GM13976 (cell line): Measurements from ENCODE around the gene ENTPD5.
"Not testable (repeated sequence)": the region's sequence is repeated elsewhere in the genome, so short reads cannot be mapped to it uniquely, and the experiment has no call there.

ENCODE experiments used
- DNase-seq: peaks from one replicate; pipeline ENCODE4 v3.0.0; 2012; ENCODE audit warnings: low spot score
- in situ Hi-C: fragments of 300-500 bp; cut with MboI; formaldehyde crosslinking; loops from one replicate; pipeline ENCODE4 v1.12.0; 2022; ENCODE audit warnings: low sequenced_read_pairs, mixed read lengths, inconsistent platforms; ENCODE audit not compliant: unreplicated experiment
- TF ChIP-seq, protein P1 (sequence below): IDR thresholded peaks from 2 replicates; pipeline ENCODE4 v1.5.1; 2012; ENCODE audit warnings: borderline replicate concordance, mild to moderate bottlenecking; ENCODE audit not compliant: insufficient read depth; ENCODE audit errors: extremely low read depth, missing control alignments, control extremely low read depth

ENTPD5 gene

DNA sequence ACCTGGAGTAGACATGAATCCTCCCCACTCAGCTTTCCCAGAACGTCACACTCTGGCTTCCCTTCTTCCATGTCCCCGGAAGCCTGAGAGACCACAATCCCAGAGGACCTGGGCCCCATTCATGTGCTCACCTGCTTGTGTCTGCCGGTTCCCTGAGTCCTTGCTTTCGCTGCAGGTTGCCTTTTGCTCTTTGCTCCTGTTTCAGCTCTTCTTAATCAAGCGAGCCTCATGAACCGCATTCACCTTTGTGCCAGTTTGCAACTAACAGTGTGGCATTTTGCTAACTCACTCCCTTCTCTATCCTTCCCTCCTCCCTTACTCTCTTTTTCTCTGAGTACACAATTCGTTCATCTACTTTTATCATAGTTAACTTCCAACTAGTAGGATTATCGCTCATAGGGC, 23.1 kb downstream of the ENTPD5 start:
- in situ Hi-C loops: no loop called here
- TF ChIP-seq, protein P1, sequence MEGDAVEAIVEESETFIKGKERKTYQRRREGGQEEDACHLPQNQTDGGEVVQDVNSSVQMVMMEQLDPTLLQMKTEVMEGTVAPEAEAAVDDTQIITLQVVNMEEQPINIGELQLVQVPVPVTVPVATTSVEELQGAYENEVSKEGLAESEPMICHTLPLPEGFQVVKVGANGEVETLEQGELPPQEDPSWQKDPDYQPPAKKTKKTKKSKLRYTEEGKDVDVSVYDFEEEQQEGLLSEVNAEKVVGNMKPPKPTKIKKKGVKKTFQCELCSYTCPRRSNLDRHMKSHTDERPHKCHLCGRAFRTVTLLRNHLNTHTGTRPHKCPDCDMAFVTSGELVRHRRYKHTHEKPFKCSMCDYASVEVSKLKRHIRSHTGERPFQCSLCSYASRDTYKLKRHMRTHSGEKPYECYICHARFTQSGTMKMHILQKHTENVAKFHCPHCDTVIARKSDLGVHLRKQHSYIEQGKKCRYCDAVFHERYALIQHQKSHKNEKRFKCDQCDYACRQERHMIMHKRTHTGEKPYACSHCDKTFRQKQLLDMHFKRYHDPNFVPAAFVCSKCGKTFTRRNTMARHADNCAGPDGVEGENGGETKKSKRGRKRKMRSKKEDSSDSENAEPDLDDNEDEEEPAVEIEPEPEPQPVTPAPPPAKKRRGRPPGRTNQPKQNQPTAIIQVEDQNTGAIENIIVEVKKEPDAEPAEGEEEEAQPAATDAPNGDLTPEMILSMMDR: no peak

DNA sequence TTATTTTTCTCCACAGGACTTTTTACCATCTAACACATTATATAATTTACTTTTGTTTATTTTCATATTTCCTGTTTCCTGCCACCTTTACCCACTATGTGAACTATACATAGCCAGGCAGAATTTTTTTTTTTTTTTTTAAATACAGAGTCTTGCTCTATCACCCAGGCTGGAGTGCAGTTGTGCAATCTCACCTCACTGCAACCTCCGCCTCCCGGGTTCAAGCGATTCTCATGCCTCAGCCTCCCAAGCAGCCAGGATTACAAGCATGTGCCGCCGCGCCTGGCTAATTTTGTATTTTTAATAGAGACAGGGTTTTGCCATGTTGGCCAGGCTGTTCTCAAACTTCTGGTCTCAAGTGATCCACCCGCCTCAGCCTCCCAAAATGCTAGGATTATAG, 24.2 kb downstream of the ENTPD5 start:
- in situ Hi-C loops, DNase-seq: not testable (repeated sequence)

More for the DNA sequence above, 23.1 kb downstream of the ENTPD5 start:
- DNase-seq: no peak

DNA sequence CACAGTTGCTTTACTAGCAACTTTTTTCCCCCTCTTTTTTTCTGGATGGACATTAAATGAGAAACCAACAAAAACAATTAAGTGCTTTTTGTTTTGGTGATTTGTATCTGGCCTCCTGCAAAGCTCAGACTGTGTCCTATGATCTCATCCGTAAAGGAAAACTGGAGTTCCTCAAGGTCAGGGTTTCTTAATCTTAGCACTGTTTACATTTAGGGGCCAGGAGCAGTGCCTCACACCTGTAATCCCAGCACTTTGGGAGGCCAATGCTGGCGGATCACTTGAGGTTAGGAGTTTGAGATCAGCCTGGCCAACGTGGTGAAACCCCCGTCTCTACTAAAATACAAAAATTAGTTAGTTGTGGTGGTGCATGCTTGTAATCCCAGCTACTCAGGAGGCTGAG, 28.0 kb downstream of the ENTPD5 start:
- TF ChIP-seq, protein P1: no peak
- DNase-seq: no peak
- in situ Hi-C loops: no loop called here

DNA sequence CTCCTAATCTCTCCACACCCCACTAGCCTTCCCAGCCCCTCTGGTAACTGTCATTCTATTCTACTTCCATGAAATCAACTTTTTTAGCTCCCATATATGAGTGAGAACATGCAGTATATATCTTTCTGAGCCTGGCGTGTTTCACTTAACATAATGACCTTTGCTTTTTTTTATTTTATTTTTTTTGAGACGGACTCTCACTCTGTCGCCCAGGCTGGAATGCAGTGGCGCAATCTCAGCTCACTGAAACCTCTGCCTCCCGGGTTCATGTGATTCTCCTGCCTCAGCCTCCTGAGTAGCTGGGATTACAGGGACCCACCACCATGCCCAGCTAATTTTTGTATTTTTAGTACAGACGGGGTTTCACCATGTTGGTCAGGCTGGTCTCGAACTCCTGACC, 30.4 kb downstream of the ENTPD5 start:
- in situ Hi-C loops, DNase-seq: not testable (repeated sequence)

DNA sequence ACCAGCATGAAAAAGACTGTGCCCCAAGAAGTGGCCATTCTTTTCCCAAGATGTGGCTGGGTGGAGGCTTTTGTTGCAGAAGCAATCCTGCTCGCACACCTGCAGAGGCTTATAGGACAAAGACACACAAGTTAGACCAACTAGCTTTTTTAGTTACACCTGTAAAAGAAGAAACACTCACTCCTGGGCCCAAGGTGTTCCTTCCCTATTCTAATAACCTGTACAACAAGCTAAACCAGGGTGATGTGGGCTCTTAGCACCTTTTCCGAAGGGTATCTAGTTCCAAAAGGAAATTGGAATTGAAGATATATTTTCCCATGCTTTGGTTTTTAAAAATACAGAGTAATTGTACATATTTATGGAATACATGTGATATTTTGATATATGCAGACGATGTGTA, 31.0 kb downstream of the ENTPD5 start:
- in situ Hi-C loops: no loop called here
- TF ChIP-seq, protein P1: no peak
- no peak for DNase-seq

DNA sequence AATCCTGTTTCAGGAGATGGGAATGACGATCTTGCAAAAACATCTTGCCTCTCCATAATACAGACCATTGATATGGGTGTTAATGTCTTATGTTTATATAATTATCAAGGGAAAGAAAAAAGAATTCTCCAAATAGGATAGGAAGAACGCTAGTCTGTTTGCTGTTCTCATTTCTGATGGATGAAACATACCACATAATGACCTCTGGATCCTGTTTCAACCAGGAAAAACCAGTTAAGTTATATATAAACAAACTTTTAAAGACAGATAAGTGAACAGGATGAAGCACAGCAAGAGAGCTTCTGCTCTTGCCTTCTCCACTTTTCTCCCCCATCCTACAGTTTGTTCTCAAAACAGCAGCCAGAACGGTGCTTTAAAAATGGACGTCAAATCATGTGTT, 41.2 kb downstream of the ENTPD5 start:
- in situ Hi-C loops: no loop called here
- no peak for DNase-seq
- TF ChIP-seq, protein P1: no peak

DNA sequence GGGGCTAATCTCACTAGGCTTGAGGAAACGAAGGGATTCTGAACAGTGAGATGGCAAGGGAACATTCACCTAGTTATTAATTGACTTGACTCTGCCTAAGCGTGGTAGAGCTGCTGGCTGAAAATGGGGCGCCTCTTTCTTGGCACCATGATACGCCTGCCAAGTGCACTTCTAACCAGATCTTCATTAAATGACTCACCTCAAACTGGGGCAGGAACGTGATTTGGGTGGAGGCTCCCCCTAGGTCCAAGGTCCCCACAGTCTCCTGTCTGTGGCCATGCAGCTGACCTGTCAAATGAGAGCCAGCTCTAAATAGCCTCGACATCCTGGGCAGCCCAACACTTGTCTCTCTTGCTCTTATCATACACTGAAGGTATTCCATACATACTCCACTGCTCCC, 43.0 kb downstream of the ENTPD5 start:
- TF ChIP-seq, protein P1: no peak
- DNase-seq: no peak
- in situ Hi-C loops: no loop called here

DNA sequence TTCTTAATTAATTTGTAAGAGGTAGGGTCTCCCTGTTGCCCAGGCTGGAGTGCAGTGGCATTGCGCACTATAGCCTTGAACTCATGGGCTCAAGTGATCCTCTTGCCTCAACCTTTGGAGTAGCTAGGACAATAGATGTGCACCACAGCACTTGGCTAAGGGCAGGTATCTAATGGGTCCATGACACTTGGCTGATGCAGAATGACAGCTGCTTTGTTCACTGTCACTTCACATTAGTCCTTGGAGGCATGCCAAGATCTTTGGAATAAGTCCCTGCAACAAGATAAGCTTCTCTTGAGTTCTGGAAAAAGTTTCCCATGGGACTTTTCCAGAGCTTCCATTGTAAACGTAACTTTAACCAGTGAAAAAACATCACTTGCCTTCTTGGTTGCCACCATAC, 45.6 kb downstream of the ENTPD5 start:
- in situ Hi-C loops: no loop called here
- TF ChIP-seq, protein P1: no peak
- DNase-seq: no peak
